Endothelial cell of umbilical vein (primary cell): ENCODE results near the gene PFKL. TPM values are rescaled to one million over a fixed set of nuclear protein-coding genes. Genes with fewer than 3 reads are reported as not detected.

Experiments used
- BruUV-seq: library from RNA; stranded (reverse); fragments of 400-500 nt; replicated peaks from 2 replicates; lab custom pipeline; 2021; lab: Mats Ljungman, UMichigan
- CTCF ChIA-PET: fragments of 300-600, 350-600 bp; sonication (Branson Sonifier 250); formaldehyde crosslinking; loops from one replicate; lab custom pipeline; 2021; ENCODE audit warnings: antibody characterized with exemption, inconsistent platforms; lab: Charles Lee
- POLR2A ChIA-PET: fragments of 300-600, 350-600 bp; sonication (Branson Sonifier 250); formaldehyde crosslinking; loops from one replicate; lab custom pipeline; 2021; ENCODE audit warnings: antibody characterized with exemption, inconsistent platforms; lab: Charles Lee
- DNase-seq: peaks from one replicate; pipeline ENCODE4 v3.0.0-alpha.2; 2011; ENCODE audit warnings: low read depth, low spot score
- FAIRE-seq: peaks from 2 replicates; lab custom pipeline; 2011; peaks lifted over from hg19 to GRCh38; lab: Jason Lieb, UNC
- H2AFZ ChIP-seq: 2 replicates; pipeline ENCODE4 v1.6.0; 2012; ENCODE audit warnings: low read depth, low read length, control low read depth, inconsistent platforms
- H3K27ac ChIP-seq: 2 replicates; pipeline ENCODE4 v1.5.1; 2011; ENCODE audit warnings: low read depth, mild to moderate bottlenecking, control low read depth, low read length, moderate library complexity; ENCODE audit not compliant: insufficient read depth
- H3K27me3 ChIP-seq, 2 experiments: 2 replicates each; pipeline versions ENCODE4 v1.6.0 to v1.6.1; 2011; ENCODE audit warnings: low read length in 2 of 2, mixed read lengths in 1 of 2; ENCODE audit not compliant: control insufficient read depth in 2 of 2, insufficient read depth in 2 of 2
- H3K36me3 ChIP-seq, 2 experiments: 2 replicates in 1 of 2; 3 replicates in 1 of 2; pipeline ENCODE4 v1.5.1; 2011; ENCODE audit warnings: low read length in 2 of 2, mild to moderate bottlenecking in 1 of 2, moderate library complexity in 1 of 2; ENCODE audit not compliant: control insufficient read depth in 2 of 2, insufficient read depth in 2 of 2; ENCODE audit errors: extremely low read depth in 1 of 2
- H3K4me1 ChIP-seq: 3 replicates; pipeline ENCODE4 v1.5.1; 2011; ENCODE audit warnings: mild to moderate bottlenecking, low read length; ENCODE audit not compliant: control insufficient read depth, insufficient read depth; ENCODE audit errors: extremely low read depth
- H3K4me2 ChIP-seq: 2 replicates; pipeline ENCODE4 v1.6.1; 2011; ENCODE audit warnings: low read length, control low read depth, mixed read lengths; ENCODE audit not compliant: insufficient read depth
- H3K4me3 ChIP-seq, 3 experiments: fragments of 200-600 bp in 1 of 3; sonication (generic), shearing (Covaris generic) in 1 of 3; replicated peaks in 1 of 3; 2 replicates each; pipeline ENCODE4 v1.5.1; 2011 to 2016; ENCODE audit warnings: control low read depth in 3 of 3, low read length in 3 of 3, mild to moderate bottlenecking in 2 of 3, inconsistent platforms in 1 of 3, low read depth in 1 of 3, moderate library complexity in 1 of 3; ENCODE audit not compliant: insufficient read depth in 1 of 3
- H3K79me2 ChIP-seq: 2 replicates; pipeline ENCODE4 v1.6.0; 2012; ENCODE audit warnings: low read length, inconsistent platforms; ENCODE audit not compliant: control insufficient read depth, insufficient read depth
- H3K9ac ChIP-seq: replicated peaks from 2 replicates; pipeline ENCODE3; 2011; ENCODE audit warnings: low read length, control low read depth; ENCODE audit not compliant: insufficient read depth; ENCODE audit errors: extremely low read depth
- H3K9me1 ChIP-seq: replicated peaks from 3 replicates; pipeline ENCODE4 v1.6.0; 2011; ENCODE audit warnings: mild to moderate bottlenecking, low read length; ENCODE audit not compliant: control insufficient read depth, insufficient read depth; ENCODE audit errors: extremely low read depth
- H3K9me3 ChIP-seq: replicated peaks from 2 replicates; pipeline ENCODE4 v1.5.1; 2012; ENCODE audit warnings: low read length, inconsistent platforms; ENCODE audit not compliant: control insufficient read depth, insufficient read depth
- H4K20me1 ChIP-seq: replicated peaks from 2 replicates; pipeline ENCODE3; 2011; ENCODE audit warnings: mild to moderate bottlenecking, low read length; ENCODE audit not compliant: control insufficient read depth, insufficient read depth; ENCODE audit errors: extremely low read depth
- CTCF ChIP-seq, 2 donors: IDR thresholded peaks; 1 replicate in 1 of 2; 2 replicates in 1 of 2; pipeline ENCODE4 v1.5.1; 2011; ENCODE audit warnings: low read length in 2 of 2, mild to moderate bottlenecking in 2 of 2, moderate library complexity in 2 of 2, control low read depth in 1 of 2, inconsistent platforms in 1 of 2, low read depth in 1 of 2; ENCODE audit not compliant: insufficient read depth in 1 of 2; ENCODE audit errors: extremely low read depth in 1 of 2
- EZH2 ChIP-seq: IDR thresholded peaks from 2 replicates; pipeline ENCODE4 v1.6.1; 2012; ENCODE audit warnings: borderline replicate concordance, low read depth, mild to moderate bottlenecking, moderate library complexity, low read length, inconsistent platforms; ENCODE audit not compliant: severe bottlenecking
- FOS ChIP-seq: IDR thresholded peaks from 2 replicates; pipeline ENCODE4 v1.6.1; 2011; ENCODE audit warnings: mild to moderate bottlenecking, low read length, moderate library complexity, borderline replicate concordance; ENCODE audit not compliant: insufficient read depth
- GATA2 ChIP-seq: IDR thresholded peaks from 2 replicates; pipeline ENCODE4 v1.7.0; 2011; ENCODE audit warnings: low read depth, mild to moderate bottlenecking, moderate library complexity, mixed read lengths, low read length; ENCODE audit not compliant: insufficient read length, insufficient read depth
- JUN ChIP-seq: IDR thresholded peaks from 2 replicates; pipeline ENCODE4 v1.6.1; 2011; ENCODE audit warnings: borderline replicate concordance, low read depth; ENCODE audit not compliant: insufficient read length, insufficient read depth
- MAX ChIP-seq: IDR thresholded peaks from 2 replicates; pipeline ENCODE4 v1.6.1; 2011; ENCODE audit not compliant: insufficient read depth, insufficient read length
- MYC ChIP-seq: IDR thresholded peaks from one replicate; pipeline ENCODE4 v1.6.1; 2011; ENCODE audit warnings: mild to moderate bottlenecking, low read depth, low read length
- POLR2A ChIP-seq: IDR thresholded peaks from 2 replicates; pipeline ENCODE4 v1.6.1; 2012; ENCODE audit warnings: low read depth, mild to moderate bottlenecking, control low read depth, low read length
- POLR2AphosphoS5 ChIP-seq: IDR thresholded peaks from 2 replicates; pipeline ENCODE4 v1.6.1; 2012; ENCODE audit warnings: low read depth, mild to moderate bottlenecking, control low read depth, low read length, moderate library complexity; ENCODE audit not compliant: insufficient read depth
- dilution Hi-C: fragments of 300-500 bp; cut with MboI; formaldehyde crosslinking; loops from one replicate; pipeline ENCODE4 v1.15.0; 2019; ENCODE audit warnings: low sequenced_read_pairs; ENCODE audit not compliant: extremely low pct_ligation_motif_present
- intact Hi-C: fragments of 100-400 bp; cut with micrococcal nuclease; formaldehyde crosslinking; loops from one replicate; pipeline ENCODE4 v1.10.0; 2022
- polyA plus RNA-seq, 4 experiments: library from polyadenylated mRNA; depleted of rRNA in 3 of 4; stranded (reverse) in 3 of 4; unstranded in 1 of 4; fragments of >200 nt; gene quantifications; 2 replicates each; pipeline versions ENCODE4 v1.2.1 to v1.2.3, GENCODE V29; 2011 to 2012; ENCODE audit warnings: missing spikeins in 1 of 4
- total RNA-seq: library from RNA; stranded (reverse); gene quantifications from 2 replicates; pipeline ENCODE4 v1.2.3, GENCODE V29; 2021

The PFKL gene
- total and polyA plus RNA-seq, 2 donors (not counting 3 experiments of a cell fraction or from before 2014, with no cell fraction given), result 137 to 154 TPM

- Histone ChIP-seq H3K79me2 (no peaks in the 10 kb centered on the region), H3K4me3 (no peak overlapping the region), H3K9me1 (no peaks in the 10 kb centered on the region), H3K4me1 (no peaks in the 10 kb centered on the region), H3K9me3 (no peaks in the 10 kb centered on the region), H2AFZ (no peak overlapping the region), H3K4me2 (no peak overlapping the region), H4K20me1 (no peaks in the 10 kb centered on the region), H3K27me3 (peaks cover 0 to 2% of the 10 kb centered on the region in 2 experiments), H3K9ac (no peak overlapping the region), H3K27ac (no peak overlapping the region), H3K36me3 (no peaks in the 10 kb centered on the region)
- ChIA-PET CTCF (no interaction called here), POLR2A (no interaction called here)
- intact Hi-C loops, result no loop called here
- no peak for TF ChIP-seq POLR2A
- no peak for TF ChIP-seq GATA2
- no peak for TF ChIP-seq CTCF (IDR thresholded peaks at IDR 0.05; ENCODE audit: extremely low read depth in 1 of 2, insufficient read depth in 1 of 2, low read depth in 1 of 2, low read length in 2 of 2)
- TF ChIP-seq JUN, result no peak
- TF ChIP-seq FOS, result no peak
- TF ChIP-seq MYC, result no peak
- TF ChIP-seq EZH2, result no peak
- no peak for TF ChIP-seq POLR2AphosphoS5
- TF ChIP-seq MAX, result no peak
- dilution Hi-C loops, result no loop called here
- DNase-seq (no peak), FAIRE-seq (no peak)
- BruUV-seq, result no TSS peak
Measured at GRCh38 chr21:44260066-44260465, 39.8 kb upstream of the PFKL start.
